Endodermal cell (in vitro differentiated cells): ENCODE data around the gene NFIX. TPM values are rescaled to one million over a fixed set of nuclear protein-coding genes. Genes with fewer than 3 reads are reported as not detected.

ENCODE experiments used
- DNase-seq: peaks from one replicate; pipeline ENCODE4 v3.0.0-alpha.2; 2017
- H3K27ac ChIP-seq: 2 replicates; pipeline ENCODE4 v1.5.1; 2013; ENCODE audit warnings: mild to moderate bottlenecking, low read depth, low read length, moderate library complexity
- H3K27me3 ChIP-seq: 2 replicates; pipeline ENCODE4 v1.6.1; 2013; ENCODE audit warnings: mild to moderate bottlenecking, low read length, moderate library complexity; ENCODE audit not compliant: insufficient read depth, control insufficient read depth, poor library complexity, severe bottlenecking
- H3K36me3 ChIP-seq: 2 replicates; pipeline ENCODE4 v1.7.0; 2013; ENCODE audit warnings: mild to moderate bottlenecking, low read length, moderate library complexity; ENCODE audit not compliant: control insufficient read depth, insufficient read depth
- H3K4me1 ChIP-seq: one replicate; pipeline ENCODE4 v1.7.0; 2013; ENCODE audit warnings: low read length; ENCODE audit not compliant: control insufficient read depth, insufficient read depth
- H3K4me3 ChIP-seq: 2 replicates; pipeline ENCODE4 v1.5.1; 2013; ENCODE audit warnings: mild to moderate bottlenecking, low read length, moderate library complexity
- H3K9ac ChIP-seq: 2 replicates; pipeline ENCODE4 v1.6.1; 2013; ENCODE audit warnings: mild to moderate bottlenecking, low read length, moderate library complexity; ENCODE audit not compliant: poor library complexity, severe bottlenecking; ENCODE audit errors: extremely low read depth
- H3K9me3 ChIP-seq: 2 replicates; pipeline ENCODE4 v1.6.1; 2013; ENCODE audit warnings: mild to moderate bottlenecking, low read length, moderate library complexity; ENCODE audit not compliant: control insufficient read depth
- H3K27ac Mint-ChIP-seq: 2 replicates; pipeline ENCODE4 v1.8.0; 2020; ENCODE audit warnings: mixed read lengths
- H3K27me3 Mint-ChIP-seq: 2 replicates; pipeline ENCODE4 v1.8.0; 2021; ENCODE audit warnings: mild to moderate bottlenecking, mixed read lengths; ENCODE audit not compliant: insufficient read depth
- H3K36me3 Mint-ChIP-seq: 2 replicates; pipeline ENCODE4 v1.8.0; 2020; ENCODE audit warnings: low read depth, mixed read lengths
- H3K4me1 Mint-ChIP-seq: 2 replicates; pipeline ENCODE4 v1.8.0; 2020; ENCODE audit warnings: mixed read lengths
- H3K4me3 Mint-ChIP-seq: 2 replicates; pipeline ENCODE4 v1.8.0; 2020; ENCODE audit warnings: mild to moderate bottlenecking, moderate library complexity, mixed read lengths
- H3K9me3 Mint-ChIP-seq: 2 replicates; pipeline ENCODE4 v1.8.0; 2020; ENCODE audit warnings: mild to moderate bottlenecking, mixed read lengths
- WGBS, 2 experiments: methylation state at CpG; one replicate each; pipeline versions ENCODE4 v1.1.5 to v1.1.7; 2013; ENCODE audit warnings: missing lambda C conversion rate in 2 of 2, mixed read lengths in 1 of 2; ENCODE audit not compliant: insufficient coverage in 1 of 2, insufficient read length in 1 of 2; 5-methylcytosine and 5-hydroxymethylcytosine counted together
- total RNA-seq, 2 donors: library from RNA; stranded (reverse); fragmentation: NEBNext Ultra II Directional in 1 of 2; extraction: Animal tissue kit (Norgen Biotek cat#: 25700) in 1 of 2; gene quantifications; 2 replicates in 1 of 2; 3 replicates in 1 of 2; pipeline ENCODE4 v1.2.1, GENCODE V29; 2021
- TF ChIP-seq, protein P1 (sequence below): fragments of 200-600 bp; sonication (generic); conservative IDR thresholded peaks from 2 replicates; pipeline ENCODE4 v1.5.0; 2021; ENCODE audit warnings: antibody characterized with exemption, mild to moderate bottlenecking

NFIX gene
- total RNA-seq, 2 donors from 2014 or later: 0.22 to 0.40 TPM

DNA sequence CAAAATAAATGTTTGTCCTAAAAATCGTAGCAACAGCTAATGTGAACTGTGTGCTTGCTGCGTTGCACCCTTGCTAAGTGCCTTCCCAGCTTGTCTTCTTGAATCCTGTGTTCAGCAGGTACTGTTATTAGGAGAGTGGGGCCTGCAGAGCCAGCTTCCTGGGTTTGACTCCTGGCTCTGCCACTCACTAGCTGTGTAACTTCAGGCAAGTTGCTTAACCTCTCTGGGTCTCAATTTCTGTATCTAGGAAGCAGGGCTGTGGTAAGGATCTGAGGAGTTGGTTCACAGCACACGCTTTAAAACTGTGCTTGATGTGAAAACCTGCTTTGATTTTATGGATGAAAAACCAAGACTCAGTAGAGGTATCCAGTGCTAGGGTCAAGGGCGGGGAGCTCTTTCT lies 10.0 kb downstream of the NFIX start:
- Histone ChIP-seq H3K27me3 (peaks cover 90% of the 10 kb centered on the region), H3K4me1 (no peaks in the 10 kb centered on the region), H3K36me3 (no peaks in the 10 kb centered on the region), H3K9ac (no peak overlapping the region), H3K27ac (no peak overlapping the region), H3K9me3 (no peaks in the 10 kb centered on the region), H3K4me3 (no peak overlapping the region)
- TF ChIP-seq, protein P1, sequence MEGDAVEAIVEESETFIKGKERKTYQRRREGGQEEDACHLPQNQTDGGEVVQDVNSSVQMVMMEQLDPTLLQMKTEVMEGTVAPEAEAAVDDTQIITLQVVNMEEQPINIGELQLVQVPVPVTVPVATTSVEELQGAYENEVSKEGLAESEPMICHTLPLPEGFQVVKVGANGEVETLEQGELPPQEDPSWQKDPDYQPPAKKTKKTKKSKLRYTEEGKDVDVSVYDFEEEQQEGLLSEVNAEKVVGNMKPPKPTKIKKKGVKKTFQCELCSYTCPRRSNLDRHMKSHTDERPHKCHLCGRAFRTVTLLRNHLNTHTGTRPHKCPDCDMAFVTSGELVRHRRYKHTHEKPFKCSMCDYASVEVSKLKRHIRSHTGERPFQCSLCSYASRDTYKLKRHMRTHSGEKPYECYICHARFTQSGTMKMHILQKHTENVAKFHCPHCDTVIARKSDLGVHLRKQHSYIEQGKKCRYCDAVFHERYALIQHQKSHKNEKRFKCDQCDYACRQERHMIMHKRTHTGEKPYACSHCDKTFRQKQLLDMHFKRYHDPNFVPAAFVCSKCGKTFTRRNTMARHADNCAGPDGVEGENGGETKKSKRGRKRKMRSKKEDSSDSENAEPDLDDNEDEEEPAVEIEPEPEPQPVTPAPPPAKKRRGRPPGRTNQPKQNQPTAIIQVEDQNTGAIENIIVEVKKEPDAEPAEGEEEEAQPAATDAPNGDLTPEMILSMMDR: no peak
- no peak for DNase-seq
- no peaks in the 10 kb centered on the region for H3K36me3 Mint-ChIP-seq
- H3K4me1 Mint-ChIP-seq: peaks cover 3% of the 10 kb centered on the region
- H3K27ac Mint-ChIP-seq: no peak overlapping the region
- peaks cover 88% of the 10 kb centered on the region for H3K27me3 Mint-ChIP-seq
- 87% methylated on average over 4 of the region's 4 CpGs for WGBS, 2 experiments
- H3K4me3 Mint-ChIP-seq: no peak overlapping the region
- no peaks in the 10 kb centered on the region for H3K9me3 Mint-ChIP-seq

DNA sequence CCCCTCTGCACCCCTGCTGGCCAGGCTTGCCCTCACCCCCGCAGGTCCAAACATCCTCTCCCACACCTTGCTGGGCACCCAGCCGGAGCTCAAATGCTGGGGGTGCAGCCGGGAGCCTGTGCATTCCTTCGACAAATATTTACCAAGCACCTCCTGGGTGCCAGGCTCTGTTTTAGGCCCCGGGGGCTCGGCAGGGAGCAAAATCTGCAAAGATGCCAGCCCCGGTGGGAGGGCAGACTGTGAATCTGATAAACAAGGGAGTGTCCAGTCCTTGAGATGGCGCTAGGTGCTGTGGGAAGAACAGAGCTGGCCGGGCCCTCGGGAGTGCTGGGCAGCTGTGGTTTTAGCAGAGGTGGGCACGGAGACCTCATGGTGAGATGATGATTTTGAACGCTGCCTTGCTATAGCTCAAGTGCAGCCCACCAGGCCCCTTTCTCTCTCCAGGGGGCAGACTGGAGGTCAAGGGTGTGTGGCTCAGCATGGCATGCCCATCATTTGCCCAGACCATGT lies 10.6 kb downstream of the NFIX start:
- H3K27ac Mint-ChIP-seq: no peak overlapping the region
- Histone ChIP-seq H3K4me3 (no peak overlapping the region), H3K9me3 (no peaks in the 10 kb centered on the region), H3K9ac (no peak overlapping the region), H3K4me1 (no peaks in the 10 kb centered on the region), H3K27me3 (peaks cover 90% of the 10 kb centered on the region), H3K36me3 (no peaks in the 10 kb centered on the region), H3K27ac (no peak overlapping the region)
- no peaks in the 10 kb centered on the region for H3K9me3 Mint-ChIP-seq
- no peak overlapping the region for H3K4me3 Mint-ChIP-seq
- peaks cover 3% of the 10 kb centered on the region for H3K4me1 Mint-ChIP-seq
- 71 to 79% methylated on average over 6 to 12 of the region's 12 CpGs for WGBS, 2 experiments
- TF ChIP-seq, protein P1: peak; percentile 13
- no peak for DNase-seq
- H3K27me3 Mint-ChIP-seq: peaks cover 88% of the 10 kb centered on the region
- no peaks in the 10 kb centered on the region for H3K36me3 Mint-ChIP-seq

DNA sequence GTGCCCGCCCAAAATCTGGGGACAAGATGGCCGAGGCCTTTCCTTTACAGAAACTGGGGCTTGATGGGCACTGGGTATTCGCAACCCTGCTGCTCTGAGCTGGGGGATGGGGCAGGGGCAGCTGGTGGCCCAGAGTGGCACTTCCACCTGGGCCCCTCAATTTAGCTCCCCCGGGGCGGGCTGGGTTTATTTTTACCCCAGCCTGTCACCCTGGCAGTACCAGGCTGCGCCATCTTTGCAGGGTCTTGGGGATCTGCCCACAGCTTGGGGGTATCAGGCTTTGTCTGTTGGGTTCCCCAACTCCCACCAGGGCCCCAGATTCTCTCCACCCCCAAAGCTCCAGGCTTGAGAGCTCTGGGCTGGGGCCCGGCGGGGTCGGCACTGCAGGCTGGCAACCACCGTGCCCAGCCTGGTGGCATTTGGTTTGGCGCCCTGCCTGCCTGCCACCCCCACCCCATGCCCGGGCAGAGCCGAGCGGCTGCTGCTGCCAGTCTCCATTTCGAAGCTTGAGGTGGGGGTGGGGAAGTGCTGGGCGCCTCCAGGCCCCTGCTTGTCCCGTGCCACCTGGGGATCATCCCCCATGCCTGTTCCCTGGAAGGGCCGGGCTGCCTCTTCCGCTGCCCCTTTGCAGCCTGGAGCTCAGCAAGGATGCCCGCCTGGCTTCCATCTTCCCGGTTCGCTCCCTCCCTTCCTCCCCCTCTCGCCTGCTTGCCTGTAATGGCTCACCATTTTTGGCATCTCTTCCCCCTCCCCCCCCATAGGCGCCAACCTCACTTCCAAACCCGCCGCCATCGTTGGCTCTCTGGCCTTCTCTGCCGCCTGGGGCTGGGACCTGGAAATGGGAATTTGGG lies 11.4 kb downstream of the NFIX start:
- Mint-ChIP-seq H3K4me3 (no peak overlapping the region), H3K27me3 (peaks cover 88% of the 10 kb centered on the region), H3K27ac (no peak overlapping the region), H3K36me3 (no peaks in the 10 kb centered on the region), H3K4me1 (peaks cover 3% of the 10 kb centered on the region), H3K9me3 (peaks cover 3% of the 10 kb centered on the region)
- H3K4me1 ChIP-seq: no peaks in the 10 kb centered on the region
- H3K27me3 ChIP-seq: peaks cover 91% of the 10 kb centered on the region
- no peaks in the 10 kb centered on the region for H3K9me3 ChIP-seq
- DNase-seq: no peak
- no peak overlapping the region for H3K9ac ChIP-seq
- no peaks in the 10 kb centered on the region for H3K36me3 ChIP-seq
- WGBS, 2 experiments: 77 to 82% methylated on average over 7 to 28 of the region's 28 CpGs
- TF ChIP-seq, protein P1: no peak
- H3K4me3 ChIP-seq: no peak overlapping the region
- H3K27ac ChIP-seq: no peak overlapping the region
